ENCODE measurements around the gene TAS2R43. TPM values are rescaled to one million over a fixed set of nuclear protein-coding genes. Genes with fewer than 3 reads are reported as not detected.
"Not testable (repeated sequence)": the region's sequence is repeated elsewhere in the genome, so short reads cannot be mapped to it uniquely, and the experiment has no call there.

Gene TAS2R43
- total and polyA plus RNA-seq, 10 of the 15 experiments (the other 5 are each of a cell fraction or from before 2014, with no cell fraction given) = 0.09 to 2.1 (median 0.80) TPM; not detected in 5

- TF ChIP-seq ZZZ3 (IDR thresholded peaks at IDR 0.05; ENCODE audit: control insufficient read depth, insufficient read length, low read depth) (no peak), MXI1 (IDR thresholded peaks at IDR 0.05; ENCODE audit: low read depth, low read length) (no peak), SUZ12 (IDR thresholded peaks at IDR 0.05; ENCODE audit: unreplicated experiment) (no peak), CEBPB (IDR thresholded peaks at IDR 0.05; ENCODE audit: borderline replicate concordance in 1 of 2, low read depth in 2 of 2, low read length in 2 of 2) (no peak), KDM1A (IDR thresholded peaks at IDR 0.05; ENCODE audit: borderline replicate concordance) (no peak), KAT2A (conservative IDR thresholded peaks at IDR 0.05; ENCODE audit: control insufficient read depth, low read depth, low read length) (no peak), SIX5 (IDR thresholded peaks at IDR 0.05; ENCODE audit: low read depth, low read length, severe bottlenecking) (no peak), SMC3 (IDR thresholded peaks at IDR 0.05; ENCODE audit: borderline replicate concordance, low read length) (no peak), ZNF24 (IDR thresholded peaks at IDR 0.05) (no peak), SMAD5 (IDR thresholded peaks at IDR 0.05; ENCODE audit: low read depth) (no peak)
- TF ChIP-seq, protein P1, sequence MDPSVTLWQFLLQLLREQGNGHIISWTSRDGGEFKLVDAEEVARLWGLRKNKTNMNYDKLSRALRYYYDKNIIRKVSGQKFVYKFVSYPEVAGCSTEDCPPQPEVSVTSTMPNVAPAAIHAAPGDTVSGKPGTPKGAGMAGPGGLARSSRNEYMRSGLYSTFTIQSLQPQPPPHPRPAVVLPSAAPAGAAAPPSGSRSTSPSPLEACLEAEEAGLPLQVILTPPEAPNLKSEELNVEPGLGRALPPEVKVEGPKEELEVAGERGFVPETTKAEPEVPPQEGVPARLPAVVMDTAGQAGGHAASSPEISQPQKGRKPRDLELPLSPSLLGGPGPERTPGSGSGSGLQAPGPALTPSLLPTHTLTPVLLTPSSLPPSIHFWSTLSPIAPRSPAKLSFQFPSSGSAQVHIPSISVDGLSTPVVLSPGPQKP (IDR thresholded peaks at IDR 0.05; ENCODE audit: low read depth, low read length) = no peak
- TF ChIP-seq, protein P2, sequence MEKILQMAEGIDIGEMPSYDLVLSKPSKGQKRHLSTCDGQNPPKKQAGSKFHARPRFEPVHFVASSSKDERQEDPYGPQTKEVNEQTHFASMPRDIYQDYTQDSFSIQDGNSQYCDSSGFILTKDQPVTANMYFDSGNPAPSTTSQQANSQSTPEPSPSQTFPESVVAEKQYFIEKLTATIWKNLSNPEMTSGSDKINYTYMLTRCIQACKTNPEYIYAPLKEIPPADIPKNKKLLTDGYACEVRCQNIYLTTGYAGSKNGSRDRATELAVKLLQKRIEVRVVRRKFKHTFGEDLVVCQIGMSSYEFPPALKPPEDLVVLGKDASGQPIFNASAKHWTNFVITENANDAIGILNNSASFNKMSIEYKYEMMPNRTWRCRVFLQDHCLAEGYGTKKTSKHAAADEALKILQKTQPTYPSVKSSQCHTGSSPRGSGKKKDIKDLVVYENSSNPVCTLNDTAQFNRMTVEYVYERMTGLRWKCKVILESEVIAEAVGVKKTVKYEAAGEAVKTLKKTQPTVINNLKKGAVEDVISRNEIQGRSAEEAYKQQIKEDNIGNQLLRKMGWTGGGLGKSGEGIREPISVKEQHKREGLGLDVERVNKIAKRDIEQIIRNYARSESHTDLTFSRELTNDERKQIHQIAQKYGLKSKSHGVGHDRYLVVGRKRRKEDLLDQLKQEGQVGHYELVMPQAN (conservative IDR thresholded peaks at IDR 0.05) = no peak
- ChIA-PET POLR2A (no interaction called here), CTCF (no interaction called here), RAD21 (ENCODE audit: unreplicated experiment) (no interaction called here), SMC1A (ENCODE audit: uncharacterized antibody, unreplicated experiment) (no interaction called here)
- Histone ChIP-seq H4K20me1 (ENCODE audit: control insufficient read depth, insufficient read depth) (no peaks in the 10 kb centered on the region), H3K27me3 (replicated peaks in 1 of 2; ENCODE audit: control insufficient read depth in 2 of 2, insufficient read depth in 2 of 2, low read length in 1 of 2) (no peaks in the 10 kb centered on the region), H3K4me3 (no peak overlapping the region), H2AFZ (ENCODE audit: control insufficient read depth, low read depth, low read length) (no peak overlapping the region), H3K36me3 (ENCODE audit: control insufficient read depth in 2 of 2, insufficient read depth in 2 of 2, low read length in 1 of 2) (no peaks in the 10 kb centered on the region; a peak in 1 of 4 replicates), H3K9me3 (replicated peaks; ENCODE audit: control insufficient read depth, insufficient read depth, low read length) (peaks cover 3% of the 10 kb centered on the region; the same call in 1 of the 3 replicates), H3K4me1 (ENCODE audit: control insufficient read depth, insufficient read depth, low read length) (no peaks in the 10 kb centered on the region), H3K9ac (ENCODE audit: control insufficient read depth, insufficient read depth, low read length) (no peak overlapping the region), H3K4me2 (ENCODE audit: control insufficient read depth, insufficient read depth) (no peak overlapping the region), H3K27ac (ENCODE audit: control insufficient read depth, insufficient read depth) (no peak overlapping the region), H3K79me2 (ENCODE audit: control insufficient read depth, insufficient read depth, low read length) (no peaks in the 10 kb centered on the region; the same call in none of the 2 replicates)
- DNase-seq (ENCODE audit: low read depth, low spot score) (no peak), FAIRE-seq (no peak), ATAC-seq (no peak)
- BruUV-seq (replicated peaks) = no TSS peak
- intact Hi-C loops (cut with micrococcal nuclease; ENCODE audit: unreplicated experiment) = no loop called here
- in situ Hi-C loops (cut with MboI) = no loop called here
- WGBS (ENCODE audit: insufficient coverage, insufficient replicate concordance, low lambda C conversion rate, missing lambda C conversion rate) = 94% methylated on average over 3 of the region's 3 CpGs
Observed at GRCh38 chr12:11130382-11130781, 38.3 kb upstream of the TAS2R43 start.

- FAIRE-seq; in situ Hi-C loops (cut with MboI); H3K27ac ChIP-seq (ENCODE audit: control insufficient read depth, insufficient read depth); H3K4me1 ChIP-seq (ENCODE audit: control insufficient read depth, insufficient read depth, low read length); H4K20me1 ChIP-seq (ENCODE audit: control insufficient read depth, insufficient read depth); RAD21 ChIA-PET (ENCODE audit: unreplicated experiment); H3K27me3 ChIP-seq (replicated peaks in 1 of 2; ENCODE audit: control insufficient read depth in 2 of 2, insufficient read depth in 2 of 2, low read length in 1 of 2); CTCF ChIA-PET; H3K79me2 ChIP-seq (ENCODE audit: control insufficient read depth, insufficient read depth, low read length); SMC1A ChIA-PET (ENCODE audit: uncharacterized antibody, unreplicated experiment); ATAC-seq; H2AFZ ChIP-seq (ENCODE audit: control insufficient read depth, low read depth, low read length); H3K9ac ChIP-seq (ENCODE audit: control insufficient read depth, insufficient read depth, low read length); H3K4me3 ChIP-seq; POLR2A ChIA-PET; H3K4me2 ChIP-seq (ENCODE audit: control insufficient read depth, insufficient read depth); H3K9me3 ChIP-seq (replicated peaks; ENCODE audit: control insufficient read depth, insufficient read depth, low read length); intact Hi-C loops (cut with micrococcal nuclease; ENCODE audit: unreplicated experiment); DNase-seq (ENCODE audit: low read depth, low spot score); BruUV-seq (replicated peaks); H3K36me3 ChIP-seq (ENCODE audit: control insufficient read depth in 2 of 2, insufficient read depth in 2 of 2, low read length in 1 of 2): not testable (repeated sequence)
- 94% methylated on average over 1 of the region's 1 CpG for WGBS (ENCODE audit: insufficient coverage, insufficient replicate concordance, low lambda C conversion rate, missing lambda C conversion rate)
Observed at GRCh38 chr12:11114130-11114529, 22.0 kb upstream of the TAS2R43 start.
